ENCODE results near the gene ADK. TPM values are rescaled to one million over a fixed set of nuclear protein-coding genes. Genes with fewer than 3 reads are reported as not detected.

ADK gene
- total RNA-seq, 1 donor from 2014 or later: 47.4 TPM

GRCh38 chr10:74379474-74379873 lies 228.5 kb downstream of the ADK start:
- peaks cover 19% of the 10 kb centered on the region for H3K4me1 Mint-ChIP-seq (ENCODE audit: low read depth)
- no peak overlapping the region for H3K4me3 Mint-ChIP-seq
- intact Hi-C loops (cut with micrococcal nuclease): no loop called here
- no peak overlapping the region for H3K27ac Mint-ChIP-seq
- no peak for DNase-seq (ENCODE audit: low spot score)
- peaks cover 7% of the 10 kb centered on the region for H3K36me3 Mint-ChIP-seq (ENCODE audit: low read depth)
- peaks cover 5% of the 10 kb centered on the region for H3K9me3 Mint-ChIP-seq
- no peaks in the 10 kb centered on the region for H3K27me3 Mint-ChIP-seq (ENCODE audit: insufficient read depth)

- no peak for DNase-seq (ENCODE audit: low spot score)
- H3K27me3 Mint-ChIP-seq (ENCODE audit: insufficient read depth): no peaks in the 10 kb centered on the region
- peaks cover 26% of the 10 kb centered on the region for H3K4me1 Mint-ChIP-seq (ENCODE audit: low read depth)
- H3K36me3 Mint-ChIP-seq (ENCODE audit: low read depth): peaks cover 7% of the 10 kb centered on the region
- H3K4me3 Mint-ChIP-seq: no peak overlapping the region
- H3K27ac Mint-ChIP-seq: no peak overlapping the region
- peaks cover 5% of the 10 kb centered on the region for H3K9me3 Mint-ChIP-seq
- intact Hi-C loops (cut with micrococcal nuclease): no loop called here
These were observed 229.8 kb downstream of the ADK start for GRCh38 chr10:74380795-74381194.

- H3K27ac Mint-ChIP-seq: no peak overlapping the region
- peaks cover 7% of the 10 kb centered on the region for H3K36me3 Mint-ChIP-seq (ENCODE audit: low read depth)
- no peaks in the 10 kb centered on the region for H3K27me3 Mint-ChIP-seq (ENCODE audit: insufficient read depth)
- H3K9me3 Mint-ChIP-seq: peaks cover 5% of the 10 kb centered on the region
- H3K4me3 Mint-ChIP-seq: no peak overlapping the region
- DNase-seq (ENCODE audit: low spot score): no peak
- intact Hi-C loops (cut with micrococcal nuclease): no loop called here
- H3K4me1 Mint-ChIP-seq (ENCODE audit: low read depth): peaks cover 26% of the 10 kb centered on the region
These were observed 230.4 kb downstream of the ADK start for GRCh38 chr10:74381291-74381853.

GRCh38 chr10:74382663-74383062 lies 231.6 kb downstream of the ADK start:
- Mint-ChIP-seq H3K27ac (no peak overlapping the region), H3K9me3 (peaks cover 5% of the 10 kb centered on the region), H3K27me3 (ENCODE audit: insufficient read depth) (no peaks in the 10 kb centered on the region), H3K4me1 (ENCODE audit: low read depth) (peaks cover 26% of the 10 kb centered on the region), H3K36me3 (ENCODE audit: low read depth) (peaks cover 4% of the 10 kb centered on the region), H3K4me3 (no peak overlapping the region)
- intact Hi-C loops (cut with micrococcal nuclease): no loop called here
- no peak for DNase-seq (ENCODE audit: low spot score)

GRCh38 chr10:74383642-74384041 lies 232.6 kb downstream of the ADK start:
- DNase-seq (ENCODE audit: low spot score): no peak
- Mint-ChIP-seq H3K9me3 (peaks cover 5% of the 10 kb centered on the region), H3K36me3 (ENCODE audit: low read depth) (peaks cover 2% of the 10 kb centered on the region), H3K4me3 (no peak overlapping the region), H3K27me3 (ENCODE audit: insufficient read depth) (no peaks in the 10 kb centered on the region), H3K4me1 (ENCODE audit: low read depth) (peaks cover 27% of the 10 kb centered on the region), H3K27ac (no peak overlapping the region)
- intact Hi-C loops (cut with micrococcal nuclease): no loop called here

GRCh38 chr10:74384615-74385183 lies 233.7 kb downstream of the ADK start:
- Mint-ChIP-seq H3K27ac (no peak overlapping the region), H3K4me3 (no peak overlapping the region)

GRCh38 chr10:74388801-74389200 lies 237.8 kb downstream of the ADK start:
- H3K9me3 Mint-ChIP-seq: no peaks in the 10 kb centered on the region
- H3K27ac Mint-ChIP-seq: no peak overlapping the region
- no peak overlapping the region for H3K4me3 Mint-ChIP-seq
- no peak for DNase-seq (ENCODE audit: low spot score)
- H3K4me1 Mint-ChIP-seq (ENCODE audit: low read depth): peaks cover 12% of the 10 kb centered on the region
- H3K36me3 Mint-ChIP-seq (ENCODE audit: low read depth): peaks cover 2% of the 10 kb centered on the region
- no peaks in the 10 kb centered on the region for H3K27me3 Mint-ChIP-seq (ENCODE audit: insufficient read depth)
- intact Hi-C loops (cut with micrococcal nuclease): no loop called here

More at GRCh38 chr10:74384615-74385183, 233.7 kb downstream of the ADK start:
- Mint-ChIP-seq H3K4me1 (ENCODE audit: low read depth) (peaks cover 32% of the 10 kb centered on the region), H3K36me3 (ENCODE audit: low read depth) (peaks cover 2% of the 10 kb centered on the region), H3K27me3 (ENCODE audit: insufficient read depth) (no peaks in the 10 kb centered on the region), H3K9me3 (no peaks in the 10 kb centered on the region)
- DNase-seq (ENCODE audit: low spot score): no peak
- intact Hi-C loops (cut with micrococcal nuclease): no loop called here

- peaks cover 5% of the 10 kb centered on the region for H3K4me1 Mint-ChIP-seq (ENCODE audit: low read depth)
- intact Hi-C loops (cut with micrococcal nuclease): no loop called here
- no peaks in the 10 kb centered on the region for H3K9me3 Mint-ChIP-seq
These were observed 240.8 kb downstream of the ADK start for GRCh38 chr10:74391786-74392185.

GRCh38 chr10:74394416-74394969 lies 243.5 kb downstream of the ADK start:
- no peaks in the 10 kb centered on the region for H3K9me3 Mint-ChIP-seq
- DNase-seq (ENCODE audit: low spot score): no peak
- H3K27me3 Mint-ChIP-seq (ENCODE audit: insufficient read depth): no peaks in the 10 kb centered on the region
- no peak overlapping the region for H3K4me3 Mint-ChIP-seq
- intact Hi-C loops (cut with micrococcal nuclease): no loop called here
- no peak overlapping the region for H3K27ac Mint-ChIP-seq
- peaks cover 7% of the 10 kb centered on the region for H3K36me3 Mint-ChIP-seq (ENCODE audit: low read depth)
- H3K4me1 Mint-ChIP-seq (ENCODE audit: low read depth): no peaks in the 10 kb centered on the region

More at GRCh38 chr10:74391786-74392185, 240.8 kb downstream of the ADK start:
- Mint-ChIP-seq H3K4me3 (no peak overlapping the region), H3K27ac (no peak overlapping the region), H3K27me3 (ENCODE audit: insufficient read depth) (no peaks in the 10 kb centered on the region), H3K36me3 (ENCODE audit: low read depth) (peaks cover 6% of the 10 kb centered on the region)
- DNase-seq (ENCODE audit: low spot score): no peak

- H3K27me3 Mint-ChIP-seq (ENCODE audit: insufficient read depth): no peaks in the 10 kb centered on the region
- no peak for DNase-seq (ENCODE audit: low spot score)
- no peaks in the 10 kb centered on the region for H3K4me1 Mint-ChIP-seq (ENCODE audit: low read depth)
- H3K4me3 Mint-ChIP-seq: no peak overlapping the region
- H3K27ac Mint-ChIP-seq: no peak overlapping the region
- H3K9me3 Mint-ChIP-seq: no peaks in the 10 kb centered on the region
- H3K36me3 Mint-ChIP-seq (ENCODE audit: low read depth): peaks cover 4% of the 10 kb centered on the region
- intact Hi-C loops (cut with micrococcal nuclease): no loop called here
These were observed 249.2 kb downstream of the ADK start for GRCh38 chr10:74400186-74400585.

GRCh38 chr10:74406006-74406405 lies 255.0 kb downstream of the ADK start:
- no peak for DNase-seq (ENCODE audit: low spot score)
- intact Hi-C loops (cut with micrococcal nuclease): no loop called here
- H3K27ac Mint-ChIP-seq: no peak overlapping the region
- H3K9me3 Mint-ChIP-seq: peaks cover 3% of the 10 kb centered on the region
- H3K4me1 Mint-ChIP-seq (ENCODE audit: low read depth): no peaks in the 10 kb centered on the region
- no peaks in the 10 kb centered on the region for H3K27me3 Mint-ChIP-seq (ENCODE audit: insufficient read depth)
- H3K36me3 Mint-ChIP-seq (ENCODE audit: low read depth): peaks cover 10% of the 10 kb centered on the region
- no peak overlapping the region for H3K4me3 Mint-ChIP-seq

- DNase-seq (ENCODE audit: low spot score): no peak
- peaks cover 9% of the 10 kb centered on the region for H3K4me1 Mint-ChIP-seq (ENCODE audit: low read depth)
- intact Hi-C loops (cut with micrococcal nuclease): loop anchor here (10.0 kb wide), 1 partner anchor 690 kb away; a partner anchor contains a TSS
- H3K27me3 Mint-ChIP-seq (ENCODE audit: insufficient read depth): no peaks in the 10 kb centered on the region
- no peak overlapping the region for H3K4me3 Mint-ChIP-seq
- no peaks in the 10 kb centered on the region for H3K9me3 Mint-ChIP-seq
- peaks cover 7% of the 10 kb centered on the region for H3K36me3 Mint-ChIP-seq (ENCODE audit: low read depth)
- no peak overlapping the region for H3K27ac Mint-ChIP-seq
These were observed 264.3 kb downstream of the ADK start for GRCh38 chr10:74415146-74415839.

- no peak overlapping the region for H3K4me3 Mint-ChIP-seq
- no peaks in the 10 kb centered on the region for H3K27me3 Mint-ChIP-seq (ENCODE audit: insufficient read depth)
- peaks cover 9% of the 10 kb centered on the region for H3K4me1 Mint-ChIP-seq (ENCODE audit: low read depth)
- no peak for DNase-seq (ENCODE audit: low spot score)
- H3K9me3 Mint-ChIP-seq: no peaks in the 10 kb centered on the region
- intact Hi-C loops (cut with micrococcal nuclease): loop anchor here (10.0 kb wide), 1 partner anchor 687 kb away; a partner anchor contains a TSS
- no peak overlapping the region for H3K27ac Mint-ChIP-seq
- peaks cover 3% of the 10 kb centered on the region for H3K36me3 Mint-ChIP-seq (ENCODE audit: low read depth)
These were observed 266.4 kb downstream of the ADK start for GRCh38 chr10:74417397-74417796.

All from activated T-helper 1 cell treated with anti-CD3 and anti-CD28 coated beads, Interleukin-12 subunit alpha, Interleukin-12 subunit beta, Interleukin-2, Interleukin-4 antibody, amounts not matched to agents 30 ng/mL and 10 ng/mL and 1 ng/mL, durations not matched to agents 14 hours and 24 hours and 36 hours (primary cell).